Stomach smooth muscle (tissue), 2 donors: ENCODE results near the gene IRAK1.

Source experiments
- H3K27ac ChIP-seq: one replicate; pipeline ENCODE4 v1.7.0; 2013; ENCODE audit warnings: mild to moderate bottlenecking, low read length, inconsistent platforms
- H3K27me3 ChIP-seq, 2 donors: one replicate each; pipeline ENCODE4 v1.7.0; 2013; ENCODE audit warnings: low read length in 2 of 2; ENCODE audit not compliant: insufficient read depth in 2 of 2, control insufficient read depth in 1 of 2
- H3K36me3 ChIP-seq, 2 donors: one replicate each; pipeline ENCODE4 v1.7.0; 2013; ENCODE audit warnings: low read length in 2 of 2; ENCODE audit not compliant: control insufficient read depth in 2 of 2, insufficient read depth in 2 of 2
- H3K4me1 ChIP-seq: one replicate; pipeline ENCODE4 v1.7.0; 2013; ENCODE audit warnings: low read length; ENCODE audit not compliant: control insufficient read depth, insufficient read depth
- H3K4me3 ChIP-seq, 2 donors: one replicate each; pipeline ENCODE4 v1.7.0; 2013; ENCODE audit warnings: low read length in 2 of 2
- H3K9ac ChIP-seq, 2 donors: one replicate each; pipeline ENCODE4 v1.7.0; 2013; ENCODE audit warnings: low read length in 2 of 2, mild to moderate bottlenecking in 1 of 2
- H3K9me3 ChIP-seq, 2 donors: one replicate each; pipeline ENCODE4 v1.7.0; 2013; ENCODE audit warnings: low read length in 2 of 2; ENCODE audit not compliant: control insufficient read depth in 2 of 2
- donor health status: healthy.
- donor health status: Pancreatic carcinoma.

The IRAK1 gene

DNA sequence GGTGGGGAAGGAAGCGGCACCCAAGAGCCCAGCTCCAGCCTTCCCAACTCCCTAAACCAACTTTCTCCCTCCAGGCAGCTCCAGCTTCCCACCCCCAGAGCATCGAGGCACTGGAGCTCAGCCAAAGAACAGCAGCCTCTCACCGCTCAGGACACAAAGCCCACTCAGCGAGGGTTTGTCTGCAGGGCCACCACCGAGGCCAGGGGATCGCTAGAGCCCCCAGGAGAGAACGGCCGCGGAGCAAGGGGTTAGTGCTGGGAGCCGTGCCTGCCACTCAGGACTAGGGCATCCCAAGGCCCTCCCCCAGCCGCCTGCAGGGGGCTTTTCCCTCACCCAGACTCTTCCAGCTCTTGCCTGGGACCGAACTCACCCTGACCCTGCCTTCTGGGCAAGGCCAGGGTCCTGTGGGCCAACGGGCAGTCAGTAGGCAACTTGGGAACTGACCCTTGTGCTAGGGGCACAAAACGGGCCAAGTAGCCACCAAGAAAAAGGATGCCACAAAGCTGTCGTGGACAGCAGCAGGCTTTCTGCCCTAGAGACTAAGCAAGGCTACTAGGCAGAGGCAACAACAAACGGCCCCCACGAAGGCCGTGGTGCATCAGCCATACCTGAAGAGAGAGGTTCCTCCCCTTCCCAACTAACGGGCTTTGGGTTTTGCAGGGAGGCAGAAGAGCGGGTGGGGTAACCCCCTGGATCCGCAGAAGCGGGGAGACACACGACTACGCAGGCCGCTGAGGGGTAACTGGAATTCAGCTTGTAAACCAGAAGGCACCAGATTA is 50.4 kb downstream of the IRAK1 start:
- peaks cover 56% of the 10 kb centered on the region for H3K4me1 ChIP-seq
- no peaks in the 10 kb centered on the region for H3K36me3 ChIP-seq
- H3K9me3 ChIP-seq: no peaks in the 10 kb centered on the region
- peaks cover 0 to 6% of the 10 kb centered on the region in 2 donors for H3K27me3 ChIP-seq
- H3K9ac ChIP-seq: peak overlapping the region; percentile 61 to 62
- H3K27ac ChIP-seq: peak overlapping the region; percentile 99
- H3K4me3 ChIP-seq: peak overlapping the region; percentile 54 to 96

DNA sequence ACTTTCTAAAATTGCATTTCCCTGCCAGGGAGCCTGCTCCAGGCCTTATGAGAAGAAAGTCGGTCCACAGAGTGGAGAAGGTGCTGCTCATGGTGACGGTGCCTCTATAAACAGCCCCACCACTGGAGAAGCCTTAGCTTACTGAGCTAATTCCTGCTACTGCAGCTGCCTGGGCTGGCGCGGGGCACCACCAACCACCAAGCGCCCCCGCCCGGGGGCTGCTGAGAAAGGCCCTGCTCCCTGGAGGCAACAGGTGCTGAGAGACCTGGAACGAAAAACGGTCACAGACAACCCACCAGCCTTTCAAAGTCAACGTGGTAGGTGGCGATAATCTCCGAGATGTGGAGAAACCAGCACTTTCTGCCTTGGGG is 51.0 kb downstream of the IRAK1 start:
- no peaks in the 10 kb centered on the region for H3K9me3 ChIP-seq
- peaks cover 50% of the 10 kb centered on the region for H3K4me1 ChIP-seq
- H3K36me3 ChIP-seq: no peaks in the 10 kb centered on the region
- H3K27ac ChIP-seq: peak overlapping the region; percentile 99
- peak overlapping the region; percentile 33 to 62 for H3K9ac ChIP-seq
- H3K4me3 ChIP-seq: peak overlapping the region; percentile 54 to 96
- H3K27me3 ChIP-seq: peaks cover 0 to 6% of the 10 kb centered on the region in 2 donors

GRCh38 chrX:153968255-153968654 is 51.4 kb downstream of the IRAK1 start:
- H3K4me1 ChIP-seq: peaks cover 48% of the 10 kb centered on the region
- peaks cover 0 to 6% of the 10 kb centered on the region in 2 donors for H3K27me3 ChIP-seq
- no peaks in the 10 kb centered on the region for H3K36me3 ChIP-seq
- peak overlapping the region; percentile 99 for H3K27ac ChIP-seq
- H3K9ac ChIP-seq: peak overlapping the region in 1 of 2 donors; percentile 33
- H3K9me3 ChIP-seq: no peaks in the 10 kb centered on the region
- H3K4me3 ChIP-seq: peak overlapping the region; percentile 54 to 96

- peak overlapping the region; percentile 99 for H3K27ac ChIP-seq
- H3K9ac ChIP-seq: no peak overlapping the region
- H3K9me3 ChIP-seq: no peaks in the 10 kb centered on the region
- peak overlapping the region; percentile 54 to 96 for H3K4me3 ChIP-seq
- H3K27me3 ChIP-seq: peaks cover 0 to 6% of the 10 kb centered on the region in 2 donors
- peaks cover 46% of the 10 kb centered on the region for H3K4me1 ChIP-seq
- peaks cover 2 to 3% of the 10 kb centered on the region in 2 donors for H3K36me3 ChIP-seq
These were observed 52.0 kb downstream of the IRAK1 start for GRCh38 chrX:153967536-153968224.

- Histone ChIP-seq H3K9ac (peak overlapping the region in 1 of 2 donors; percentile 21), H3K9me3 (no peaks in the 10 kb centered on the region), H3K36me3 (peaks cover 3 to 5% of the 10 kb centered on the region in 2 donors), H3K4me3 (peak overlapping the region in 1 of 2 donors; percentile 52), H3K27ac (peak overlapping the region; percentile 99), H3K27me3 (peaks cover 0 to 7% of the 10 kb centered on the region in 2 donors), H3K4me1 (peaks cover 46% of the 10 kb centered on the region)
These were observed 52.7 kb downstream of the IRAK1 start for GRCh38 chrX:153966841-153967535.

- Histone ChIP-seq H3K4me1 (peaks cover 46% of the 10 kb centered on the region), H3K9me3 (no peaks in the 10 kb centered on the region), H3K4me3 (peak overlapping the region; percentile 43 to 52), H3K27ac (peak overlapping the region; percentile 99), H3K27me3 (peaks cover 0 to 7% of the 10 kb centered on the region in 2 donors), H3K36me3 (peaks cover 9% of the 10 kb centered on the region in 2 donors), H3K9ac (peak overlapping the region in 1 of 2 donors; percentile 21)
These were observed 53.4 kb downstream of the IRAK1 start for GRCh38 chrX:153966283-153966688.

DNA sequence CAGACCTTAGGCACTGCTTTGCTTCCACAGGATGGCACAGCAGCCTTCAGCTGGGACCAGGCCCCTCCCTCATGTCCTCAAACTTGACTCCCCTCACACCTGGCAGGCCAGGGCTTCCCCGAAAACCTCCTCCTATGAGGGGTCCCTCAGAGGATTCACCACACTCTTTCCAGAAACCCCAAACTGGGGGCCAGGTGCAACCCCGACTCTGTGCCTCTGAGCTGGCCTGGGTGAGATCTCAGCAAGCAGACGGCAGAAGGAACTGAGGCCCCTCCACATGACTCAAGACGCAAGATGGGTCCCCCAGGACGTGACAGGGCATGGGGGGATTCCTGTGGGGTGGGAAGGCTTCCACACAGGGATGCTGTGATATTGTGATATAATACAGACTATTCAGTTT is 54.3 kb downstream of the IRAK1 start:
- Histone ChIP-seq H3K4me1 (peaks cover 46% of the 10 kb centered on the region), H3K4me3 (no peak overlapping the region), H3K36me3 (peaks cover 9 to 13% of the 10 kb centered on the region in 2 donors), H3K27ac (no peak overlapping the region), H3K27me3 (peaks cover 0 to 7% of the 10 kb centered on the region in 2 donors), H3K9ac (no peak overlapping the region), H3K9me3 (no peaks in the 10 kb centered on the region)

DNA sequence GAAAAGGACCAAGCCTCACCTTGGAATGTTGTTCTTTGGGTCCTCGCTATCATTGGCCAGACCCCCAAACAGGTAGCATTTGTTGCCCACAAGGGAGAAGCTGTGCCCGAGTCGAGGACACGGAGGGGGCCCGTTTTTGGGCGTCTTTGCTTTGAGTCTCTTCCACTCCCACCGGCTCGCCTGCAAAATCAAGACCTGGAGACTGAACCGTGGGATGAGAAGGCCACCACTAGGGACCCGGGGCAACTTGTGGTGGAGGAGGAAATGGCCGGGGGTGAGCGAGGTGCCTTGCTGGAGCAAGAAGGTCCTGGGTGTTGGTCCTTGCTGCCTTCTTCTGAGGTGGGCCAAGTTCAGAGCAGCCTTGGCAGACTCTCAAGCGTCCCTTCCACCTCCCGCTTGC is 55.6 kb downstream of the IRAK1 start:
- H3K4me3 ChIP-seq: no peak overlapping the region
- H3K27ac ChIP-seq: no peak overlapping the region
- H3K27me3 ChIP-seq: peaks cover 0 to 7% of the 10 kb centered on the region in 2 donors
- no peak overlapping the region for H3K9ac ChIP-seq
- no peaks in the 10 kb centered on the region for H3K9me3 ChIP-seq
- H3K36me3 ChIP-seq: peaks cover 9 to 20% of the 10 kb centered on the region in 2 donors
- H3K4me1 ChIP-seq: peaks cover 41% of the 10 kb centered on the region

- H3K9ac ChIP-seq: no peak overlapping the region
- H3K4me1 ChIP-seq: peaks cover 36% of the 10 kb centered on the region
- peaks cover 0 to 7% of the 10 kb centered on the region in 2 donors for H3K27me3 ChIP-seq
- no peak overlapping the region for H3K4me3 ChIP-seq
- H3K27ac ChIP-seq: no peak overlapping the region
- H3K36me3 ChIP-seq: peaks cover 12 to 24% of the 10 kb centered on the region in 2 donors
- H3K9me3 ChIP-seq: no peaks in the 10 kb centered on the region
These were observed 56.2 kb downstream of the IRAK1 start for GRCh38 chrX:153963546-153963945.

GRCh38 chrX:153961292-153961691 is 58.4 kb downstream of the IRAK1 start:
- Histone ChIP-seq H3K9me3 (no peaks in the 10 kb centered on the region), H3K27me3 (peaks cover 0 to 4% of the 10 kb centered on the region in 2 donors), H3K27ac (peak overlapping the region; percentile 67), H3K9ac (no peak overlapping the region), H3K36me3 (peaks cover 20 to 34% of the 10 kb centered on the region in 2 donors), H3K4me3 (no peak overlapping the region), H3K4me1 (peaks cover 21% of the 10 kb centered on the region)
